ENCODE data around the gene PPM1M. TPM values are rescaled to one million over a fixed set of nuclear protein-coding genes. Genes with fewer than 3 reads are reported as not detected.
A peak's percentile ranks its signal among the peaks of the same experiment; 100 is the strongest.

PPM1M gene
- total RNA-seq (2013; cell fraction: nucleolus; rRNA removed): 10.4 and 10.8 TPM in 2 replicates
- 15.7 and 16.3 TPM in 2 replicates for total RNA-seq (2014; rRNA removed)
- total RNA-seq (2014; rRNA removed; fragmentation: Illumina TruSeq; extraction: Trizol): 14.1 TPM in 2 replicates
- total RNA-seq (2021): 24.8 and 25.9 TPM in 2 replicates
- polyA plus RNA-seq (2011; ENCODE audit: low read depth): 11.0 TPM
- 19.2 and 21.1 TPM in 2 replicates for polyA plus RNA-seq (2011; rRNA removed)
- polyA plus RNA-seq (2011; cell fraction: cytosol; rRNA removed): 26.1 and 26.4 TPM in 2 replicates
- polyA plus RNA-seq (2011; cell fraction: nucleus; rRNA removed): 55.4 and 72.9 TPM in 2 replicates
- 16.3 and 19.2 TPM in 2 replicates for polyA plus RNA-seq (2012)
- polyA plus RNA-seq (2014; fragmentation: Illumina TruSeq; extraction: Trizol): 19.8 and 24.3 TPM in 2 replicates
- polyA plus RNA-seq (2014; fragmentation: Nextera tagmentation; extraction: Ambion mirVana): 10 to 100 TPM in 1 of 2 experiments, 1 to 10 TPM in 1; 7.5 to 15.3 TPM
- 23.1 and 24.3 TPM in 2 replicates for polyA plus RNA-seq (2014; rRNA removed)
- polyA plus RNA-seq (2016; fragmentation: Nextera tagmentation; extraction: Ambion mirVana): 1 to 10 TPM; 7.3 to 9.5 TPM
- 28.2 and 35.1 TPM in 2 replicates for polyA minus RNA-seq (2011; rRNA and poly(A)+ RNA removed)
- polyA minus RNA-seq (2011; cell fraction: cytosol; rRNA and poly(A)+ RNA removed): 3.9 and 5.3 TPM in 2 replicates
- 11.4 and 12.5 TPM in 2 replicates for polyA minus RNA-seq (2011; cell fraction: nucleus; rRNA and poly(A)+ RNA removed)
- Bru-seq, nascent RNA: percentile 59 among the genes with signal in this experiment
- BruChase-seq, experiment 1, labeled RNA remaining after a 6-hour chase: percentile 57 among the genes with signal in this experiment
- BruChase-seq, experiment 2, labeled RNA remaining after a 2-hour chase: percentile 60 among the genes with signal in this experiment
- long read RNA-seq, experiment 1, partial matches to known transcripts: 0 of 6 reads
- long read RNA-seq, experiment 1, other reads (novel, unspliced or antisense): 2 of 6 reads
- long read RNA-seq, experiment 2, partial matches to known transcripts: 4 of 4 reads
- long read RNA-seq, experiment 2, other reads (novel, unspliced or antisense): 0 of 4 reads

GRCh38 chr3:52245322-52246263 is at the start of gene PPM1M:
PPM1M (plus strand) TSS chr3:52245759; CDS start chr3:52245825, 66 bp downstream.
- Histone ChIP-seq H3K4me1 (ENCODE audit: control insufficient read depth, insufficient read depth, low read length) (peaks cover 49% of the 10 kb centered on the region), H4K20me1 (ENCODE audit: control insufficient read depth, insufficient read depth) (no peaks in the 10 kb centered on the region), H3K4me2 (ENCODE audit: control insufficient read depth, insufficient read depth) (peak within 1 kb of the TSS; percentile 100), H3K36me3 (ENCODE audit: control insufficient read depth in 2 of 2, insufficient read depth in 2 of 2, low read length in 1 of 2) (peaks cover 5 to 8% of the 10 kb centered on the region in 2 experiments; a peak in 3 of 4 replicates), H3K4me3 (peak within 1 kb of the TSS; percentile 89), H2AFZ (ENCODE audit: control insufficient read depth, low read depth, low read length) (peak within 1 kb of the TSS; percentile 80), H3K27ac (ENCODE audit: control insufficient read depth, insufficient read depth) (peak within 1 kb of the TSS; percentile 67), H3K9me3 (replicated peaks; ENCODE audit: control insufficient read depth, insufficient read depth, low read length) (no peaks in the 10 kb centered on the region; the same call in 2 of the 3 replicates), H3K79me2 (ENCODE audit: control insufficient read depth, insufficient read depth, low read length) (no peaks in the 10 kb centered on the region; the same call in none of the 2 replicates), H3K27me3 (replicated peaks in 1 of 2; ENCODE audit: control insufficient read depth in 2 of 2, insufficient read depth in 2 of 2, low read length in 1 of 2) (no peaks in the 10 kb centered on the region), H3K9ac (ENCODE audit: control insufficient read depth, insufficient read depth, low read length) (peak within 1 kb of the TSS; percentile 80)
- no TSS peak for BruUV-seq (replicated peaks)
- in situ Hi-C loops (cut with MboI): no loop called here
- under 1% methylated on average over 72 of the region's 98 CpGs for WGBS (ENCODE audit: insufficient coverage, insufficient replicate concordance, low lambda C conversion rate, missing lambda C conversion rate)
- intact Hi-C loops (cut with micrococcal nuclease; ENCODE audit: unreplicated experiment): loop anchor here (2.0 kb wide), 1 partner anchor 33 kb away; the partner anchor contains the start of gene WDR82
- peak; percentile 10 for ATAC-seq
- ChIA-PET CTCF (interaction anchor here (0.6 to 7.5 kb wide), 6 partner anchors 8 to 33 kb away, joined by 3 to 87 read pairs (median 4); partner anchors contain the start of gene WDR82), RAD21 (ENCODE audit: unreplicated experiment) (interaction anchor here (0.9 to 2.8 kb wide), 11 partner anchors 8 to 192 kb away, joined by 3 to 11 read pairs (median 5); partner anchors contain the start of gene WDR82), POLR2A (interaction anchor here (1.0 to 6.8 kb wide), 10 partner anchors 8 to 43 kb away, joined by 3 to 49 read pairs (median 4); partner anchors contain the start of genes GLYCTK and TLR9), SMC1A (ENCODE audit: uncharacterized antibody, unreplicated experiment) (interaction anchor here (0.6 to 7.4 kb wide), 10 partner anchors 11 to 292 kb away, joined by 3 to 62 read pairs (median 4); partner anchors contain the start of gene WDR82)
- FAIRE-seq: no peak
- DNase-seq (ENCODE audit: low read depth, low spot score): no peak
- TF ChIP-seq RELB (IDR thresholded peaks at IDR 0.05; ENCODE audit: low read depth): no peak; the same call in 1 of the 2 replicates
- TF ChIP-seq POLR2AphosphoS2 (IDR thresholded peaks at IDR 0.05; ENCODE audit: low read depth, low read length): 0 out of 2 replicates have a peak, but pooled peaks have one; percentile 23
- no peak for TF ChIP-seq GABPA (IDR thresholded peaks at IDR 0.05; ENCODE audit: low read depth)
- no peak for TF ChIP-seq ZBED1 (IDR thresholded peaks at IDR 0.05; ENCODE audit: borderline replicate concordance)
- TF ChIP-seq NBN (IDR thresholded peaks at IDR 0.05): no peak
- peak; percentile 42; the same call in 1 of the 2 replicates for TF ChIP-seq SMARCA5 (IDR thresholded peaks at IDR 0.05)
- TF ChIP-seq HSF1 (IDR thresholded peaks at IDR 0.05; ENCODE audit: low read depth, low read length): no peak
- no peak for TF ChIP-seq RUNX3 (IDR thresholded peaks at IDR 0.05; ENCODE audit: low read length)
- no peak for TF ChIP-seq IRF5 (IDR thresholded peaks at IDR 0.05; ENCODE audit: borderline replicate concordance)
- TF ChIP-seq NKRF (conservative IDR thresholded peaks at IDR 0.05): peak; percentile 45; the same call in 1 of the 2 replicates
